Thyroid gland (tissue), 4 donors: ENCODE data around the gene CYP2C9.
"Not testable (repeated sequence)": the region's sequence is repeated elsewhere in the genome, so short reads cannot be mapped to it uniquely, and the experiment has no call there.

Source experiments
- POLR2A ChIP-seq, 2 donors: fragments of 450-650 bp; IDR thresholded peaks; one replicate each; pipeline ENCODE4 v1.6.1; 2017; ENCODE audit warnings: antibody characterized with exemption in 2 of 2, mild to moderate bottlenecking in 2 of 2, moderate library complexity in 1 of 2
- TF ChIP-seq, protein P1 (sequence below), 6 experiments: fragments of 200-600 bp in 3 of 6; fragments of 450-650 bp in 3 of 6; sonication (generic) in 3 of 6; IDR thresholded peaks; one replicate each; pipeline ENCODE4 v1.5.1; 2016 to 2019; ENCODE audit warnings: antibody characterized with exemption in 6 of 6, mild to moderate bottlenecking in 2 of 6, inconsistent platforms in 1 of 6, moderate library complexity in 1 of 6

DNA sequence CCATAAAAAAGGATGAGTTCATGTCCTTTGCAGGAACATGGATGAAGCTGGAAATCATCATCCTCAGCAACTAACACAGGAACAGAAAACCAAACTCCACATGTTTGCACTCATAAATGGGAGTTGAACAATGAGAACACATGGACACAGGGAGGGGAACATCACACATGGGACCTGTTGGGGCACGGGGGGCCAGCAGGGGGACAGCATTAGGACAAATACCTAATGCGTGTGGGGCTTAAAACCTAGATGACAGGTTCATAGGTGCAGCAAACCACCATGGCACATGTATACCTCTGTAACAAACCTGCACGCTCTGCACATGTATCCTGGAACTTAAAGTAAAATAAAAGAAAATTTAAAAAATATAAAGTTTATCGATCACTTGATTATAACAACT, 7.7 kb downstream of the CYP2C9 start:
- TF ChIP-seq POLR2A (IDR thresholded peaks at IDR 0.05), result not testable (repeated sequence)
- TF ChIP-seq, protein P1, sequence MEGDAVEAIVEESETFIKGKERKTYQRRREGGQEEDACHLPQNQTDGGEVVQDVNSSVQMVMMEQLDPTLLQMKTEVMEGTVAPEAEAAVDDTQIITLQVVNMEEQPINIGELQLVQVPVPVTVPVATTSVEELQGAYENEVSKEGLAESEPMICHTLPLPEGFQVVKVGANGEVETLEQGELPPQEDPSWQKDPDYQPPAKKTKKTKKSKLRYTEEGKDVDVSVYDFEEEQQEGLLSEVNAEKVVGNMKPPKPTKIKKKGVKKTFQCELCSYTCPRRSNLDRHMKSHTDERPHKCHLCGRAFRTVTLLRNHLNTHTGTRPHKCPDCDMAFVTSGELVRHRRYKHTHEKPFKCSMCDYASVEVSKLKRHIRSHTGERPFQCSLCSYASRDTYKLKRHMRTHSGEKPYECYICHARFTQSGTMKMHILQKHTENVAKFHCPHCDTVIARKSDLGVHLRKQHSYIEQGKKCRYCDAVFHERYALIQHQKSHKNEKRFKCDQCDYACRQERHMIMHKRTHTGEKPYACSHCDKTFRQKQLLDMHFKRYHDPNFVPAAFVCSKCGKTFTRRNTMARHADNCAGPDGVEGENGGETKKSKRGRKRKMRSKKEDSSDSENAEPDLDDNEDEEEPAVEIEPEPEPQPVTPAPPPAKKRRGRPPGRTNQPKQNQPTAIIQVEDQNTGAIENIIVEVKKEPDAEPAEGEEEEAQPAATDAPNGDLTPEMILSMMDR (IDR thresholded peaks at IDR 0.05), result not testable (repeated sequence)
